NCI-H524 (cell line): ENCODE results near the gene ZMIZ1.

Experiments
- DNase-seq, 2 experiments: peaks; one replicate each; lab custom pipeline; 2025; lab: John Stamatoyannopoulos, UW

ZMIZ1 gene

DNA sequence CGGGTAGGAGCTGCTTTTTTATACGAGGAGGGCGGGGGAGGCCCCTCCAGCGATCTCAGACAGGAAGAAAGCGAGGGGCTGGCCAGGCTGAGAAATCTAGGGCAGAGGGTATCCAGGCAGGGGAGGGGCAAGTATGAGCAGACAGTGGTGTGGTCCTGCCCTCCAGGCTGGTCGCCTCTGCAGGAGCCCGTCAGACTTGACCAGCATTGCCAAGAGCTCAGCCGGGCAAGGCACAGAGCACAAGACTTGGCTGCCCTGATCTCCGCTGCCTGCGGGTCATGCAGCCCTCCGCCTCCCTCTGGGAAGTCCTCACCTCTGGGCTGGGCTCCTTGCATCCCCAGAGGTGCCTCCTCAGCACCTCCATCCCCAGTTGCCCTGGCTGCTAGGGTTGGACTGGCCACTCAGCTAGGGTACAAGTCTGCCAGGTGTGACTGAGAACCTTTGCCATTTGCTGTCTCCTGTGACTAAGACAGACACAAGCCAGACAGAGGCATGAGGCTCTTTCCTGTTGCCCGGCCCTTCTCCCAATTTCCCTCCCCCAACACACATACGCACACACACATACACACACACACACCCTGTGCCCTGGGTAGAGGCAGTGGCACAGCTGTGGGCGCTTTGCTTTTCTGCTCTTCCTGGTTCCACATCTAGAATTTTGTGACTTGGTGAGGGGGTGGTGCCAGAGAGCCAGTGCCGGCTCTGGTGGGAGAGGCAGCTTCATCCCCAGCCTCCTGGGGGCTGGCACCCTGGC is 219.4 kb downstream of the ZMIZ1 start:
- no peak for DNase-seq

DNA sequence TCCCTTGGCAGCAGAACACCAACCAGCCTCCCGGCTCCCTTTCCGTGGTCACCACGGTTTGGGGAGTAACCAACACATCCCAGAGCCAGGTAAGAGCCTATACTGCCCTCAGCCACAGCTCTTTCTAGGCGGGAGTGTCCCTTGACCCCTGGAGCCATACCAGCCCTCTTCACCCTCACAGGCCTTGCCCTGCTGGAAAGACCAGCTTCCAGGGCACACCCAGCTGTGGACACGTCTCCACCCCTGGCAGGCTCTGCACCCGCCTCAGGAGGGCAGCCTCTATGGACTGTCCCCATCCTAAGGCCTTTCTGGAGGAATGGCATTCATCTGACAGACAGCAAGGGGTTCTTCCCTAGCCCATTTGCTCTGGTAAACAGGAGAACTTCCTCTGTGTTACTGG is 221.0 kb downstream of the ZMIZ1 start:
- DNase-seq: no peak

GRCh38 chr10:79292026-79292766 is 223.4 kb downstream of the ZMIZ1 start:
- no peak for DNase-seq

- no peak for DNase-seq
These were observed 224.4 kb downstream of the ZMIZ1 start for GRCh38 chr10:79292891-79293746.

DNA sequence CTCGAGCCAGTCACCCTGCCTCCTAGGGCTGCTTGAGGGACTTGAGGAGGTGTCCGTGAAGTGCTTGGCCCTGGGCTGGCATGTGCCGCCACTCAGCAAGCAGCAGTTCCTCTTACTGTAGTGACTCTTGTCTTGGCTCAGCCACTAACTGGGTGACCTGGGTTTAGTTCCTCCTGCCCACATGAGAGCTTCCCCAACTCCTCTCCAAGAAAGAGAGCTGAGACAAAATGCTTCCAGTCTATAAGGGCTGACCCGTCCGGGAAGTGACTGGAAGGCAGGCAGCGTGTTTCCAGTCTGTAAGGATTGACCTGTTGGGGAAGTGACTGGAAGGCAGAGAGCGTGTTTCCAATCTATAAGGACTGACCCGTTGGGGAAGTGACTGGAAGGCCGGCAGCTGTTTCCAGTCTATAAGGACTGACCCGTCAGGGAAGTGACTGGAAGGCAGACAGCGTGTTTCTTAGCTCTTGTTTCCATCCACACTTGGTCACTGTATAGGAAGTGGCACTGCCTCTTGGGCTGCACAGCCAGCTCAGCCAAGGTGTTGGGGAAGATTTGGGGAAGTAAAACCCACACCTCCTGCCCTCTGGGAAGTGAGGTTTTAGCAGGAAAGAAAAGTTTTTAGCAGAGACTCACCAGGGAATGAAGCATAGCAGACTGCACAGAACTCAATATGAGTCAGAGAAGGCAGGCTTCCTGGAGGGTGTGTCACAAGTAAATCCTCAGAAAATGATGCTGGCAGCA is 225.2 kb downstream of the ZMIZ1 start:
- DNase-seq: no peak

DNA sequence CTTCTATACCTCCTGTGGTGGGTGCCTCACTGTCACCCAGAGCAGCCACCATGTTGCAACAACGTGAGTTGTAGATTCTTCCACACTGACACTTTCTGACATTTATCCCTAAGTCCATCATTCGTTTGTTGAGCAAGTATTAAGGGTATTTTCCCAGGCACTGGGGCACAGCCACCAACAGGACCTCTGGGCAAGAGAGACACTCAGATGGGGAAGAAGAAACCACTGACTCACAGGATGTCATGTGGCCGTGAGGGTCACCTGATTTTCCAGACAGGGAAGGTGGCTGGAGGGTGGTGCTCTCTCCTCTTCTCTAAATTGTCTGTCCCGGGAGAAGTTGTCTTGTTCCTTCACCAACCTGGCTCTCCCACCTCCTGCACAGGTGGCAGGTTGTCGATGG is 226.8 kb downstream of the ZMIZ1 start:
- no peak for DNase-seq

- DNase-seq: no peak
These were observed 227.7 kb downstream of the ZMIZ1 start for GRCh38 chr10:79296431-79296830.

DNA sequence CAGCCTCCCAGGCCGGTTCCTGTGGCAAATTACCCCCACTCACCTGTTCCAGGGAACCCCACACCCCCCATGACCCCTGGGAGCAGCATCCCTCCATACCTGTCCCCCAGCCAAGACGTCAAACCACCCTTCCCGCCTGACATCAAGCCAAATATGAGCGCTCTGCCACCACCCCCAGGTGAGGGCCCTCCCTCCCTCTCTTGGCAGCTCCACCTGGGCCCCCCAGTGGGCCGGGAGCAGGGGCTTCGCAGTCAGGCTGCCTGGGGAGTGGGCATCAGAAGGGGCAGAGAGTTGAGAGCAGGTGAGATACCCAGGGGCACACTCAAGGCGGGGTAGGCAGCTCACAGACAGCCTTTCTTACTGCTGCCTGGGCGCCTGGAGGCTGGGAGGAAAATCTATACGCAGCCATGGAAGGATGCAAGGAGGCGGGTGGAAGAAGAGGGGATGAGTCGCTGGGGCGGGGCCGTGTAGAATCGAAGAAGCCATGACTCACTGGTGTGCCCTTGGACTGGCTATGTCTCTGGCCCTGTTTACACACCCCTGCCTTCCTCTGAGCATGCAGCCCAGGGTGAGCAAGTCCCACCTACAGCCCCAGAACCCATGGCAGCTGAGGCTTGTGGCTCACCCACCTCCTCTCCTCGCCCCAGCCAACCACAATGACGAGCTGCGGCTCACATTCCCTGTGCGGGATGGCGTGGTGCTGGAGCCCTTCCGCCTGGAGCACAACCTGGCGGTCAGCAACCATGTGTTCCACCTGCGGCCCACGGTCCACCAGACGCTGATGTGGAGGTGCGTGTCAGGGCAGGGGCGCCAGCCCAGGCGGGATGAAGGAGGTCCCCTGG is 229.9 kb downstream of the ZMIZ1 start:
- DNase-seq: no peak

- DNase-seq: no peak
These were observed 230.9 kb downstream of the ZMIZ1 start for GRCh38 chr10:79299397-79300241.

GRCh38 chr10:79300711-79301110 is 231.9 kb downstream of the ZMIZ1 start:
- DNase-seq: no peak

DNA sequence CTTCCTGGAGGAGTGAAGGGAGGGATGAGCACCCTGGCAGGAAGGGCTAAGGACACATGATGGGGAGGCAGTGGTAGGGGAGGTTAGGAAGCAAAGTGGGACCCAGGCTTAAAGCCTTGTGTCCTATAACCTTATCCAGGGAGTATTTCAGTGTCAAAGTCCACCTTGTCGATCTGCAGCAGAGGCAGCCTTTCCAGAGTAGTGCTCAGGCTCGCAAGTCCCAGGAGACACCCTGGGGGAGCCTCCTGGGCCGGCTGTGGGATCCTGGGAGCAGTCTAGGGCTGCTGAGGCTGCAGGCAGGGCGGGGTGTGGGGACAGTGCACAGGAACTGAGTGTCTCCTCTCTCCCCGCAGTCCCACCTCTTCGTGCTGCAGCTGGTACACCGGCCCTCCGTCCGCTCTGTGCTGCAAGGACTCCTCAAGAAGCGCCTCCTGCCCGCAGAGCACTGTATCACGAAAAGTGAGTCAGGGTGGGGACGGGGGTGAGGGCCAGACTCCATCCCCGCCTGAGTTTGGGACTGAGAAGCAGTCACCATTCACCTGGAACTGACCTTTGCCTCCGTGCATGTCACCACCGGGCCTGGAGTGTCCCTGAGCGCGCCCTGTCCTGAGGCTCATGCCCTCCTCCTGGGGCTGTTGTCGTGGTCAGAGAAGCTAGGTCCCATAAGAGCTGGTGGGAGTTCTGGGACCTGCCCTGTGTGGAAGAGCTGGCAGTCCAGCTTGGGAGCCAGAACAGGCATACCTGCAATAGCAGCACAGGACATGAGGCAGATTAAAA is 233.2 kb downstream of the ZMIZ1 start:
- DNase-seq: no peak

DNA sequence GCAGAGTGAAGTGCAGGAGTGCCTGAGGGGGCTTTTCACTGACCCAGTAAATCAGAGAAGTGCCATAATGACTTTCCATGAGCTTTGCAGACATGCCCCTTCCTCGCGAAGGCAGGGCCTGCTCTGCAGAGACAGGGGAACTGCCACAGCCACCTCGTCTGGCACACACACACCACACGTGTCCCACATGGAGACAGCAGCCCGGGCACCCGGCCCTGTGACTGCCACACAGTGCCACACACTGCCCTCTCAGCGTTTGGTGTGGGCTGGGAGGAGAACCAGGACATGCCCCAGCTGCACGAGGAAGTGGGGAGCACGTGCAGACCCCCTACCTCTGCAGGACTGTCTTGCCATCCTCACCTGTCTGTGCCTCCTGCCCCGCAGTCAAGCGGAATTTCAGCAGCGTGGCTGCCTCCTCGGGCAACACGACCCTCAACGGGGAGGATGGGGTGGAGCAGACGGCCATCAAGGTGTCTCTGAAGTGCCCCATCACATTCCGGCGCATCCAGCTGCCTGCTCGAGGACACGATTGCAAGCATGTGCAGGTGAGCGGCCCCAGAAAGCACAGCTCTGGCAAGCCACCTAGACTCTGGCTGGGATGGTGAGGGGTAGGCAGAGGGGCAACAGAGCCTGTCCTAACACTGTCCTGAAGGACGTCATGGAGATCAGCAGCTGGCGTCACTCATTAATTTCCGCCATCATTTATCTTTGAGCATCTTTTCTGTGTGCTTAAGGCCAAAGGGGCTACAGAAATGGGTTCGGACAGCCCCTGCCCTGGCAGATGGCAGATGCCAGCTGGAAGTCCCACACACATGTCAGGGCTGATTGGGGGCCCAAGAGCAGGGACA is 235.1 kb downstream of the ZMIZ1 start:
- no peak for DNase-seq

GRCh38 chr10:79304479-79305087 is 235.8 kb downstream of the ZMIZ1 start:
- no peak for DNase-seq

DNA sequence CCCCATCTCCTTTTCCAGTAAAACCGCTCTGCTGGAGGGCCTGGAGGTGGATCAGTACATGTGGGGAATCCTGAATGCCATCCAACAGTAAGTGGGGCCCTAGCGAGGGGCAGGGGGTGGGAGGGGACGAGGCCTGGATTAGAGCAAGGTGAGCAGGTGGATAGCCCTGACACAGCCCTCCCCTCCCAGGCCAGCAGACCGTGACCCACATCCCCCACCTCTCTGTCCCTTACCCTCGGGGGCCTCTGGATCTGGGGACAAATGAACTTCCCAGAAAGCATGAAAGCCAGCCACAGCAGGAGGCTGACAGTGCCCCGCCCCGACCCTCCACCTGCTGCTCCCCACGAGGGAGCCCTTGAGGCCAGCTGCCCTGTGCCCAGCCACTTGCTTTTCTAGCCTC is 236.7 kb downstream of the ZMIZ1 start:
- DNase-seq: no peak

DNA sequence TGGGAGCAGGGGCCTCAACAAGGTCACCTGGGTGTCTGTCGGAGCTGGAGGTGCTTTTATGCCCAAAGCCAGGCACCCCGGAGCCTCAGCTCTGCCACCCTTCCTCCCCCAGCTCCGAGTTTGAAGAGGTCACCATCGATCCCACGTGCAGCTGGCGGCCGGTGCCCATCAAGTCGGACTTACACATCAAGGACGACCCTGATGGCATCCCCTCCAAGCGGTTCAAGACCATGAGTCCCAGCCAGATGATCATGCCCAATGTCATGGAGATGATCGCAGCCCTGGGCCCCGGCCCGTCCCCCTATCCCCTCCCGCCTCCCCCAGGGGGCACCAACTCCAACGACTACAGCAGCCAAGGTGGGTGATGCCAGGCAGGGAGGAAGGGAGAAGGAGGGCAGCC is 237.2 kb downstream of the ZMIZ1 start:
- DNase-seq: no peak

- DNase-seq: no peak
These were observed 238.0 kb downstream of the ZMIZ1 start for GRCh38 chr10:79306644-79307220.

- DNase-seq: no peak
These were observed 239.2 kb downstream of the ZMIZ1 start for GRCh38 chr10:79308016-79308415.
